Tibial nerve (tissue), 4 donors: ENCODE data around the gene PES1.
A peak's percentile ranks its signal among the peaks of the same experiment; 100 is the strongest.

Experiments used
- EP300 ChIP-seq, 2 donors: sonication (generic); formaldehyde crosslinking; IDR thresholded peaks; one replicate each; pipeline ENCODE4 v1.6.1; 2017; ENCODE audit warnings: antibody characterized with exemption in 2 of 2, mild to moderate bottlenecking in 1 of 2
- TF ChIP-seq, protein P1 (sequence below), 5 experiments: fragments of 200-600 bp in 3 of 5; fragments of 450-650 bp in 2 of 5; sonication (generic) in 3 of 5; IDR thresholded peaks; one replicate each; pipeline ENCODE4 v1.5.1; 2016 to 2019; ENCODE audit warnings: antibody characterized with exemption in 5 of 5, mild to moderate bottlenecking in 3 of 5, moderate library complexity in 2 of 5

DNA sequence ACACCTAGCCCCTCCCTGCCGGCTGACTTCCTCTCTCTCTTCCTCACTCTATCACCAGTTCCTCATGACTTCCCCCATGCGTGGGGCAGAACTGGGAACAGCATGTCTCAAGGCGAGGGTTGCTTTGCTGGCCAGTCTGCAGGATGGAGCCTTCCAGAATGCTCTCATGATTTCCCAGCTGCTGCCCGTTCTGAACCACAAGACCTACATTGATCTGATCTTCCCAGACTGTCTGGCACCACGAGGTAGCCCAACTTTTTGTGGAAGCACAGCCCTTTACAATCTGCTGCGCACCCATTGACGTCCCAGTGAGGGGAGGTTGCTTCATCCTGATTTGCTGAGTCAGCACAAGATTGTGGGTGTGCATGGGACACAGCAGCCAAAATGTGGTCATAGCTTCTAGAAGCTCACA is 23.8 kb upstream of the PES1 start:
- TF ChIP-seq EP300 (IDR thresholded peaks at IDR 0.05) = peak in 1 of 2 donors; percentile 53
- TF ChIP-seq, protein P1, sequence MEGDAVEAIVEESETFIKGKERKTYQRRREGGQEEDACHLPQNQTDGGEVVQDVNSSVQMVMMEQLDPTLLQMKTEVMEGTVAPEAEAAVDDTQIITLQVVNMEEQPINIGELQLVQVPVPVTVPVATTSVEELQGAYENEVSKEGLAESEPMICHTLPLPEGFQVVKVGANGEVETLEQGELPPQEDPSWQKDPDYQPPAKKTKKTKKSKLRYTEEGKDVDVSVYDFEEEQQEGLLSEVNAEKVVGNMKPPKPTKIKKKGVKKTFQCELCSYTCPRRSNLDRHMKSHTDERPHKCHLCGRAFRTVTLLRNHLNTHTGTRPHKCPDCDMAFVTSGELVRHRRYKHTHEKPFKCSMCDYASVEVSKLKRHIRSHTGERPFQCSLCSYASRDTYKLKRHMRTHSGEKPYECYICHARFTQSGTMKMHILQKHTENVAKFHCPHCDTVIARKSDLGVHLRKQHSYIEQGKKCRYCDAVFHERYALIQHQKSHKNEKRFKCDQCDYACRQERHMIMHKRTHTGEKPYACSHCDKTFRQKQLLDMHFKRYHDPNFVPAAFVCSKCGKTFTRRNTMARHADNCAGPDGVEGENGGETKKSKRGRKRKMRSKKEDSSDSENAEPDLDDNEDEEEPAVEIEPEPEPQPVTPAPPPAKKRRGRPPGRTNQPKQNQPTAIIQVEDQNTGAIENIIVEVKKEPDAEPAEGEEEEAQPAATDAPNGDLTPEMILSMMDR (IDR thresholded peaks at IDR 0.05) = no peak
